NCI-H345 (cell line): ENCODE data around the gene SRR.
"Not testable (repeated sequence)": the region's sequence is repeated elsewhere in the genome, so short reads cannot be mapped to it uniquely, and the experiment has no call there.

ENCODE experiments used
- DNase-seq: peaks from one replicate; lab custom pipeline; 2025; lab: John Stamatoyannopoulos, UW

SRR gene

GRCh38 chr17:2289878-2290478, 13.8 kb upstream of the SRR start:
- DNase-seq, result no peak

- no peak for DNase-seq
Measured at GRCh38 chr17:2292100-2292499, 11.7 kb upstream of the SRR start.

DNA sequence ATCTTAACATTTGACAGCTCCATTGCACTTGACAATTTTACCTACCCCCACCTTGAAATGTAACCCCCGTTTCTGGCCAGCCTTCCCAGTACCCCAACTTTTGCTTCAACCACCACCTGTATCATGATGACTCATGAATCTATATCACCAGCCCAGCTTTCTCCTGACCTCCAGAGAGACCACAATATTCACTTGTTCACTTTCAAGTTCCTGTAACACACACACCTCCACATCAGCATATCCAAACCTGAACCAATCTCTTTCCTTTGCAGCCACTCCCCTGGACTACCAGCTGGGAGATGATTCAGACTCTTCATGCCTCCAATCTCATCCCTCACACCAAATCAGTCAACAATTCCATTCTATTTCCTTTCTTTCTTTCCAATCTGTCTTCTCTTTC, 8.2 kb upstream of the SRR start:
- no peak for DNase-seq

DNA sequence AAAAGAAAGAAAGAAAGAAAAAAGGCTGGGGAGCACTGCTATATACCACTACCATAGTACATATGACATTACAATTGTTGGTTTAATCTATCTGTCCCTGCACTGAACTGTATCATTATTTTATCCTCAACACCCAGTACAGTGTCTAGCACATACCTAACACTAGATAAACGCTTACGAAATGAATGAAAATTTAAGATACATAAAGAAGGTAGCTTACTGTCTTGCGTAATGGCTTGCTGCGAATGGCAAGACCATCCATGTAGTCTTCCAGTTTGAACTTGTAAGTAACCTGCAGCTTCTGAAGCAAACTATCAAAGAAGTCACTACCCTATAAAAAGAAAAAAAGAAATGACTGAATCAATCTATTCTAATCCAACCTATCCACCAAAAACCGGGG, 6.7 kb upstream of the SRR start:
- no peak for DNase-seq

GRCh38 chr17:2299136-2299535, 4.6 kb upstream of the SRR start:
- DNase-seq, result no peak

DNA sequence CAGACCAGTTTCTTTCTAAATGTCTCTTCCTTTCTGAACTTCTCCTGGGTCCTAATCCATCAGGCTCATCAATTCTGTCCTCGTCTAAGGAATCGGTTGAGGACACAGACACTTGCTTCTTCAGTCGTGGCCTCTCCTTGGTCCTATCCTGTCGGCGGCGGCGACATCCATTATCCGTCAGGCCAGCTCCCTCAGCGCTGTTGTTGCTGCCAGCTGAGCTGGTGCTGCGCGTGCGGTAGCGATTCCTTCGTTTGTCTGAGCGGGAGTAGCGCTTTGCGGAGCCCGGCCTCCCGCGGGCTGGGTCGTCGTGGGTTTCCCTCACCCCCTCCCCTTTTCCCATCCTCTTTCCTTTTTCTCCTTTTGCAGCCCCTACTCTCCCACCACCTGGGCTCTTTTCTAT, 4.0 kb upstream of the SRR start:
- no peak for DNase-seq

- no peak for DNase-seq
Measured at GRCh38 chr17:2302778-2303203, 959 bp upstream of the SRR start.

DNA sequence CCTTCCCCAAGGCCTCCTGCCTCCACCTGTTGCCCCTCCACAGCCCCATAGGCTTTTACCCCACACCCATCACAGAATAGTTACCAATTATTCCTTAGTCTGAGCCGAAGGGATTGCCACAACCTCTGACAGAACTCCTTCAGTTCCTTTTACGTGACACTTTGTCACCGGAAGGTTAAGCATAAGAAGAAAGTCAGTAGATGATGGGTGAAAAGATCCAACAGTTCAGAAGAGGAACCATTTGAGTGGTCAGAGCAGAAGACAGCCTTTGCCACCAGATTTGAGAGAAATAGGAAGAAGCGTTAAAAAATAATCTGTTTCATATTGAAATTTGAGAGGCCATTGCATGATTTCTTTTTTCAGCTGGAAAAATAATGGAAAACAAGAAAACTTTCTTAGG, 1.2 kb downstream of the SRR start:
- DNase-seq, result no peak

- no peak for DNase-seq
Measured at GRCh38 chr17:2309338-2310154, 5.8 kb downstream of the SRR start.

DNA sequence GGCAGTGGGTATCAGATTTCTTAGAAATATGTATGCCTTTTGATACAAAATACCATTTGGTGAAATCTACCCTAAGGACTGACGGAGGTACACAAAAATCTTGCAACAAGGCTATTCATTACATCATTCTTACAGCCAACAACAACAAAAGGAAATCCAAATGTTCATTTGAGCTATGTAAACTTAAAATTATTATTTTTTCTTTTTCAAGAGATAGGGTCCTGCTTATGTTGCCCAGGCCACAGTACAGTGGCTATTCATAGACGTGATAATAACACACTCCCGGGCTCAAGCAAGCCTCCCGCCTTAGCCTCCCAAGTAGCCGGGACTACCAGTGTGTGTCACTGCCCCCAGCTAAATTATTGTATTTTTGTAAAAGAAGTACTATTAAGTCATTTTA, 9.0 kb downstream of the SRR start:
- no peak for DNase-seq

DNA sequence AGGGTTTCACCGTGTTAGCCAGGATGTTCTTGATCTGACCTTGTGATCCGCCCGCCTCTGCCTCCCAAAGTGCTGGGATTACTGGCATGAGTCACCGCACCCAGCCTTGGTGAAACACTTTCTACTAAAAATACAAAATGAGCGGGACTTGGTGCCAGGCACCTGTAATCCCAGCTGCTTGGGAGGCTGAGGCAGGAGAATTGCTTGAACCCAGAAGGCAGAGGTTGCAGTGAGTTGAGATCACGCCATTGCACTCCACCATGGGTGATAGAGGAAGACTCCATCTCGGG, 13.1 kb downstream of the SRR start:
- DNase-seq, result not testable (repeated sequence)

GRCh38 chr17:2317796-2318195, 14.0 kb downstream of the SRR start:
- DNase-seq, result no peak

DNA sequence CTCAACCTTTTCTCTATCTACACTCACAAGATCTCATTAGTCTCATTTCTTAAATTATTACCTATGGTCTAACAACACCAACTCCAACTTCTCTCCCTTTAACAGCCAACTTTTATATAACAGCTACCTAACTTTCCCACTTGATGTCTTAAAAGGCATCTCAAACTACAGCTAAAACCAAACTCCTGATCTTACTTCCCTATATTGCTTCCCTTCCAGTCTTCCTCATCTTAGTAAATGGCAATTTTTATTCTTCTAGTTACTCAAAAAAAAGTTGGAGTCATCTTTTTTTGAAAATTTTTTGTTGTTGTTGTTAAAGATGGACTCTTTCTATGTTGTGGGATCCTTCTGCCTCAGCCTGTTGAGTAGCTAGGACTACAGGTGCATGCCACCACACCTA, 15.3 kb downstream of the SRR start:
- DNase-seq, result no peak

DNA sequence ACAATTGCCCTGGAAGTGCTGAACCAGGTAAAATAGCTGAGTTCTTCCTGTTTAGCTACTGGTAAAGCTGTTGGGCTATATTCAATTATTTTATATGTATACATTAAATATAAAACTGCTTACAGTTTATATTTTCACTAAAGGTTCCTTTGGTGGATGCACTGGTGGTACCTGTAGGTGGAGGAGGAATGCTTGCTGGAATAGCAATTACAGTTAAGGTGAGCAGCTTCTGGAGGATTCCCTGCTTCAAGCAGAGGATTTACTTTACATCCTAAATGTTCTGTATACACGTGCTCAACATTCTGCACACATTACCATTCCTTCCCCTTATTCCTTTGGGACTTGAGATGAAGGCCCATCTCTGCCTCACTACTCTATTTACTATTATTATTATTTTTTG, 17.6 kb downstream of the SRR start:
- DNase-seq, result no peak

DNA sequence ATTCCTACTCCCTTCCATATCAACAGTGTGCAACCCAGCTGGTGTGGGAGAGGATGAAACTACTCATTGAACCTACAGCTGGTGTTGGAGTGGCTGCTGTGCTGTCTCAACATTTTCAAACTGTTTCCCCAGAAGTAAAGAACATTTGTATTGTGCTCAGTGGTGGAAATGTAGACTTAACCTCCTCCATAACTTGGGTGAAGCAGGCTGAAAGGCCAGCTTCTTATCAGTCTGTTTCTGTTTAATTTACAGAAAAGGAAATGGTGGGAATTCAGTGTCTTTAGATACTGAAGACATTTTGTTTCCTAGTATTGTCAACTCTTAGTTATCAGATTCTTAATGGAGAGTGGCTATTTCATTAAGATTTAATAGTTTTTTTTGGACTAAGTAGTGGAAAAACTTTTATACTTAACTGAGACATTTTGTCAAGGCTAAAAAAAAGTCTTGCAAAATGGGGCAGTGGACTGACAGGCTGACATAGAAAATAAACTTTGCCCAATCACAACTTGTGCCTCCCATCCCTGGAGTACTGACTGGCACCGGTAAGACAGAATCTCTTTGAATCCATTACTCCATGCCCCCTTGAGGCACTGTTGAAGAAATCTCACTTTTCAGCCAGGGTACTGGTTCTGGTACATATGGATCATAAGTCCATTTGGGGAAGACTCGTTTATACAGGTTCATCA, 20.0 kb downstream of the SRR start:
- no peak for DNase-seq

GRCh38 chr17:2331303-2331702, 27.6 kb downstream of the SRR start:
- DNase-seq, result no peak

GRCh38 chr17:2335726-2336214, 32.0 kb downstream of the SRR start:
- DNase-seq, result no peak

- peak; percentile 89 for DNase-seq
Measured at GRCh38 chr17:2336215-2336851, 32.6 kb downstream of the SRR start, which contains the start of gene TSR1. TSS of gene TSR1 (minus strand) at chr17:2336457. CDS start at chr17:2336427, 30 bp downstream.

DNA sequence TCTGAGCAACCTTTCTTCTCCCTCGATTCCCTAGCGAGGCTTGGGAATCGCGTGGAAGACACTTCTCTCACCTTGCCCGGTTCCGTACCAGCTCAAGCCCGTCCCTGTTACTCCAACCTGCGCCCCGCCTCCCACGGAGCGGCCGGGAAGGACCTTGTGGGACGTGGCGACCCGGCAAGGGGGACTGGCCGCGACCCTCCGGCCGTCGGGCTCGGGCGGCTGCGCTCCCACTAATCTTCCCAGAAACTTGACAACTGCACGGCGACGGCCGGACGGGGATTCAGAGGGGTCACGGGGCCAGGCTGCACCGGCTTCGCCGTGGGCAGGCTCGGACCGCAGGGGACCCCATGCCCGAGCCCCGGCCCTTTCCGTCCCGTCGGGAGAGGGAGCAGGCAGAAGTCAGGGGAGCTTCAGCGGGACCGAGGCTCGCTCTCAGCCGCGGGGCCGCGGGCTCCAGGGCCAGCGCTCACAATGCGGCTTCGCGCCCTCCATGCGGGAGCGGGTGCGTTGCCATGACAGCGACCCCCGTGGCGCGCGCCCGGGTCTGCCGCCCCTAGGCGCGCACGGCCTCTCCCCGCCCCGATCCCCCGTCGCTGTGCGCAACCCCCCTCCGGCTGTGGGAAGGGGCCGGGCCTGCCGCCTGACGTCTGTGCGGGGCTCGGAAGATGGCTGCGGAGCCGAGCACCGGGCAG, 33.2 kb downstream of the SRR start, which contains the start of gene SGSM2:
Gene SGSM2 (plus strand): TSS at position 650 of the 692 bp plus-strand sequence. CDS start 188 bp downstream, outside the sequence.
- DNase-seq, result peak; percentile 82

DNA sequence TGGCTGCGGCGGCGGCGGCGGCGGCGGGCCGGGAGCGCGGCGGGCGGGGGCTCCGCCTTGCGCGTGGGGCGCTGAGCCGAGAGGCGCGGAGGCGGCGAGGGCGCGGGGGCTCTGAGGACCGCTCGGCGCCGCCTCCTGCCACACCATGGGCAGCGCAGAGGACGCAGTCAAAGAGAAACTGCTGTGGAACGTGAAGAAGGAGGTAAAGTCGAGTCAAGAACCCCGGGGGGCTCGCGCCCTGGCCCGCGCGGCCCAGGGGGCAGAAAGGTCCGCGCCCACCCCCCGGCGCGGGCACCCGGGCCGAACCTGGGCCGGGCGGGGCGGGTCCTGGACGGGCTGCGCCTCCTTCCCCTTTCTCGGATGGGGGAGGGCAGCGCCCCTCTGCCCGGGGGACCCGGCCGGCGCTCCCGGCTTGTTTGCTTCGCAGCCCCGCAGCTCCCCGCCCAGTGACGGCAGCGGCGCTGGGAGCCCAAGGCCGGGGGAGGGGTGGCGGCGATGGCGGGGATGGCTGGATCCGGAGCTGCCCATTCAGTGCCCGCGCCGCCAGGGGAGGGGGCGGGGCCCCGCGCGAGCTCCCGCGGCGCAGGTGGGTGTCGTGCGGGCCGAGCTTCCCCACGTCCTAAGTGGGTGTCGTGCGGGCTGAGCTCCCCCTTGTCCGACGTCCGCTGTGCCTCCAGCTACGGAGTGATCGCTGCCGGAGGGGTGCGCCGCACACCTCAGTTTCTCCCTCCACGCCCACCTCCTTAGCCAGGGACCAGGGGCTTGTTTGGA, 34.0 kb downstream of the SRR start:
- peak; percentile 58 for DNase-seq

DNA sequence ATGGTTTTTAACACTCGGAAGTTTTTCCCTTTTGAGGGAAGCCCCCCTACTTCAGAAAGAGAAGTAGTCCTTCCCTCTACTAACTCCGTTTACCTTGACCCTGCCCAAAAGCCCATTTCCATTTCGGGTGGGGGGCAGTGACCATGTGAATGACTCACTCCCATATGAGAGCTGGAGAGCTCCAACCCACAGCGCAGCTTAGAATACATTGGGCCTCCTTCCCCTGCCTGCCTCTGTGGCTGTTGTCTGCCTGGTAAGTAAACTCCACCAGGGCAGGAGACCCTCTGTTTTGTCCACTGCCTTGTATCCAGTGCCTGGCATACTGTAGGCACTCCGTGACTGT, 34.5 kb downstream of the SRR start:
- no peak for DNase-seq
